Loucy (cell line): ENCODE data around the gene GIT2.
A peak's percentile ranks its signal among the peaks of the same experiment; 100 is the strongest.

Experiments
- H2AFZ ChIP-seq: fragments of 200-600 bp; sonication (generic); 2 replicates; pipeline ENCODE4 v1.6.0; 2016; ENCODE audit warnings: antibody characterized with exemption, mild to moderate bottlenecking, low read length, moderate library complexity
- H3F3A ChIP-seq: fragments of 200-600 bp; 2 replicates; pipeline ENCODE4 v1.6.0; 2016; ENCODE audit warnings: antibody characterized with exemption, low read depth, mild to moderate bottlenecking
- H3K27me3 ChIP-seq: fragments of 200-600 bp; sonication (generic); 2 replicates; pipeline ENCODE4 v1.6.1; 2014; ENCODE audit warnings: low read length, mild to moderate bottlenecking; ENCODE audit not compliant: insufficient read depth, poor library complexity, severe bottlenecking
- H3K36me3 ChIP-seq: fragments of 200-600 bp; sonication (generic); 2 replicates; pipeline ENCODE4 v1.6.1; 2016; ENCODE audit warnings: low read length; ENCODE audit not compliant: insufficient read depth
- H3K4me1 ChIP-seq: fragments of 200-600 bp; sonication (generic); 2 replicates; pipeline ENCODE4 v1.5.1; 2014; ENCODE audit warnings: low read length, mild to moderate bottlenecking; ENCODE audit not compliant: insufficient read depth, poor library complexity, severe bottlenecking
- H3K4me2 ChIP-seq: fragments of 200-600 bp; sonication (generic); 2 replicates; pipeline ENCODE4 v1.6.0; 2014; ENCODE audit warnings: antibody characterized with exemption, low read length, low read depth, mild to moderate bottlenecking; ENCODE audit not compliant: poor library complexity, severe bottlenecking
- H3K4me3 ChIP-seq: fragments of 200-600 bp; sonication (generic); 2 replicates; pipeline ENCODE4 v1.5.1; 2014; ENCODE audit warnings: low read length, mild to moderate bottlenecking, mixed read lengths; ENCODE audit not compliant: poor library complexity, severe bottlenecking
- H3K79me2 ChIP-seq: fragments of 200-600 bp; sonication (generic); 2 replicates; pipeline ENCODE4 v1.6.1; 2014; ENCODE audit warnings: low read length; ENCODE audit not compliant: insufficient read depth
- H3K9ac ChIP-seq: fragments of 200-600 bp; sonication (generic); 2 replicates; pipeline ENCODE4 v1.6.0; 2014; ENCODE audit warnings: mild to moderate bottlenecking, low read depth, low read length, moderate library complexity; ENCODE audit not compliant: poor library complexity, severe bottlenecking
- H3K9me2 ChIP-seq: fragments of 200-600 bp; sonication (generic); replicated peaks from 2 replicates; pipeline ENCODE4 v1.6.1; 2016; ENCODE audit warnings: low read depth, low read length, mixed read lengths
- H3K9me3 ChIP-seq: fragments of 200-600 bp; sonication (generic); 2 replicates; pipeline ENCODE4 v1.6.1; 2014; ENCODE audit warnings: mild to moderate bottlenecking, antibody characterized with exemption, low read length, low read depth; ENCODE audit not compliant: insufficient read depth
- H4K20me1 ChIP-seq: fragments of 200-600 bp; sonication (generic); 2 replicates; pipeline ENCODE4 v1.6.0; 2014; ENCODE audit warnings: antibody characterized with exemption, low read length, mild to moderate bottlenecking; ENCODE audit not compliant: insufficient read depth, poor library complexity, severe bottlenecking
- CTCF ChIP-seq: fragments of 200-600 bp; sonication (generic); conservative IDR thresholded peaks from 2 replicates; pipeline ENCODE4 v1.5.1; 2014; ENCODE audit warnings: mild to moderate bottlenecking, antibody characterized with exemption, low read length
- EZH2phosphoT487 ChIP-seq: fragments of 200-600 bp; IDR thresholded peaks from 2 replicates; pipeline ENCODE4 v1.6.1; 2018; ENCODE audit warnings: antibody characterized with exemption, mild to moderate bottlenecking, moderate library complexity, borderline replicate concordance

GIT2 gene

GRCh38 chr12:109888179-109889020 is 107.8 kb downstream of the GIT2 start:
- H3K27me3 ChIP-seq = no peaks in the 10 kb centered on the region

GRCh38 chr12:109885616-109886015 is 110.6 kb downstream of the GIT2 start:
- no peaks in the 10 kb centered on the region for H3K36me3 ChIP-seq
- H2AFZ ChIP-seq = no peak overlapping the region
- H3K4me2 ChIP-seq = no peak overlapping the region
- no peaks in the 10 kb centered on the region for H3F3A ChIP-seq
- H3K27me3 ChIP-seq = no peaks in the 10 kb centered on the region
- no peak overlapping the region for H3K9ac ChIP-seq
- peaks cover 22% of the 10 kb centered on the region for H3K4me1 ChIP-seq
- no peaks in the 10 kb centered on the region for H3K79me2 ChIP-seq
- no peaks in the 10 kb centered on the region for H3K9me2 ChIP-seq
- no peak overlapping the region for H3K4me3 ChIP-seq
- no peaks in the 10 kb centered on the region for H3K9me3 ChIP-seq
- H4K20me1 ChIP-seq = no peaks in the 10 kb centered on the region
- TF ChIP-seq CTCF = no peak
- TF ChIP-seq EZH2phosphoT487 = no peak

More at GRCh38 chr12:109888179-109889020, 107.8 kb downstream of the GIT2 start:
- Histone ChIP-seq H2AFZ (peak overlapping the region; percentile 39), H3K4me1 (peaks cover 16% of the 10 kb centered on the region), H3K4me3 (no peak overlapping the region), H3K9ac (peak overlapping the region; percentile 29), H4K20me1 (no peaks in the 10 kb centered on the region), H3K36me3 (no peaks in the 10 kb centered on the region), H3K9me2 (no peaks in the 10 kb centered on the region), H3K4me2 (peak overlapping the region; percentile 31), H3K79me2 (no peaks in the 10 kb centered on the region), H3F3A (no peaks in the 10 kb centered on the region), H3K9me3 (no peaks in the 10 kb centered on the region)
- no peak for TF ChIP-seq CTCF
- no peak for TF ChIP-seq EZH2phosphoT487

- no peak overlapping the region for H3K4me2 ChIP-seq
- H3K27me3 ChIP-seq = no peaks in the 10 kb centered on the region
- H3K4me3 ChIP-seq = no peak overlapping the region
- no peak overlapping the region for H3K9ac ChIP-seq
- H3K9me3 ChIP-seq = no peaks in the 10 kb centered on the region
- H3K36me3 ChIP-seq = no peaks in the 10 kb centered on the region
- H3F3A ChIP-seq = no peaks in the 10 kb centered on the region
- no peaks in the 10 kb centered on the region for H4K20me1 ChIP-seq
- H3K9me2 ChIP-seq = no peaks in the 10 kb centered on the region
- peaks cover 17% of the 10 kb centered on the region for H3K79me2 ChIP-seq
- no peak for TF ChIP-seq EZH2phosphoT487
- TF ChIP-seq CTCF = no peak
- H3K4me1 ChIP-seq = peaks cover 26% of the 10 kb centered on the region
- H2AFZ ChIP-seq = no peak overlapping the region
Measured at GRCh38 chr12:109883461-109883860, 112.7 kb downstream of the GIT2 start.
